A673 (cell line): ENCODE measurements around the gene RIPK1. TPM values are rescaled to one million over a fixed set of nuclear protein-coding genes. Genes with fewer than 3 reads are reported as not detected.

Source experiments
- BruUV-seq: library from RNA; stranded (reverse); fragments of 400-500 nt; replicated peaks from 2 replicates; lab custom pipeline; 2021; lab: Mats Ljungman, UMichigan
- CTCF ChIA-PET: fragments of 300-600 bp; sonication (Branson Sonifier 250); formaldehyde crosslinking; loops from one replicate; lab custom pipeline; 2022; ENCODE audit warnings: antibody characterized with exemption; lab: Charles Lee
- POLR2A ChIA-PET: fragments of 300-600 bp; sonication (Branson Sonifier 250); formaldehyde crosslinking; loops from one replicate; lab custom pipeline; 2022; ENCODE audit warnings: antibody characterized with exemption; ENCODE audit not compliant: low non-redundant PET; lab: Charles Lee
- DNase-seq: peaks from one replicate; pipeline ENCODE4 v3.0.0-alpha.2; 2015; ENCODE audit warnings: low spot score
- H3K27ac ChIP-seq: fragments of 200-600 bp; sonication (generic); 2 replicates; pipeline ENCODE4 v1.5.1; 2016; ENCODE audit warnings: mixed run types, low read depth, mild to moderate bottlenecking, mixed read lengths, antibody characterized with exemption, low read length; ENCODE audit not compliant: poor library complexity, severe bottlenecking
- H3K27me3 ChIP-seq: fragments of 200-600 bp; sonication (generic); replicated peaks from 2 replicates; pipeline ENCODE4 v1.6.1; 2017; ENCODE audit warnings: mixed run types, low read depth, mild to moderate bottlenecking, mixed read lengths, antibody characterized with exemption, low read length; ENCODE audit not compliant: insufficient read depth, poor library complexity
- H3K36me3 ChIP-seq: fragments of 200-600 bp; sonication (generic); 2 replicates; pipeline ENCODE4 v1.6.1; 2016; ENCODE audit warnings: mixed run types, mild to moderate bottlenecking, mixed read lengths, antibody characterized with exemption, low read length; ENCODE audit not compliant: insufficient read depth, poor library complexity, severe bottlenecking
- H3K4me1 ChIP-seq: fragments of 200-600 bp; sonication (generic); 2 replicates; pipeline ENCODE4 v1.6.1; 2017; ENCODE audit warnings: mixed run types, mild to moderate bottlenecking, mixed read lengths, antibody characterized with exemption, low read length; ENCODE audit not compliant: insufficient read depth, poor library complexity, severe bottlenecking
- H3K4me3 ChIP-seq: fragments of 200-600 bp; sonication (generic); 2 replicates; pipeline ENCODE4 v1.5.1; 2016; ENCODE audit warnings: low read depth, mixed run types, mild to moderate bottlenecking, mixed read lengths, low read length; ENCODE audit not compliant: poor library complexity, severe bottlenecking
- H3K9me3 ChIP-seq: fragments of 200-600 bp; sonication (generic); 2 replicates; pipeline ENCODE4 v1.6.1; 2016; ENCODE audit warnings: mixed run types, low read depth, mild to moderate bottlenecking, mixed read lengths, antibody characterized with exemption, low read length; ENCODE audit not compliant: poor library complexity, severe bottlenecking
- CTCF ChIP-seq: fragments of 300-800, 200-600 bp; sonication (generic); conservative IDR thresholded peaks from 2 replicates; pipeline ENCODE4 v1.5.1; 2017; ENCODE audit warnings: low read depth, mild to moderate bottlenecking, antibody characterized with exemption, low read length, moderate library complexity, mixed read lengths
- EZH2 ChIP-seq: fragments of 200-600 bp; sonication (generic); IDR thresholded peaks from 2 replicates; pipeline ENCODE4 v1.6.1; 2017; ENCODE audit warnings: borderline replicate concordance, low read depth, mild to moderate bottlenecking, mixed read lengths, antibody characterized with exemption, low read length; ENCODE audit not compliant: poor library complexity, severe bottlenecking
- intact Hi-C: fragments of 100-400 bp; cut with micrococcal nuclease; formaldehyde crosslinking; loops from one replicate; pipeline ENCODE4 v1.10.0; 2022; ENCODE audit not compliant: unreplicated experiment
- total RNA-seq: library from RNA; stranded (reverse); gene quantifications from 2 replicates; pipeline ENCODE4 v1.2.3, GENCODE V29; 2021

RIPK1 gene
- total RNA-seq, 1 experiment from 2014 or later: 15.0 TPM

GRCh38 chr6:3102875-3103274, 34.6 kb downstream of the RIPK1 start:
- CTCF ChIA-PET: no interaction called here
- intact Hi-C loops: no loop called here
- peaks cover 17% of the 10 kb centered on the region for H3K36me3 ChIP-seq
- no peak overlapping the region for H3K4me3 ChIP-seq
- no peaks in the 10 kb centered on the region for H3K9me3 ChIP-seq
- TF ChIP-seq CTCF: no peak
- TF ChIP-seq EZH2: no peak
- no TSS peak for BruUV-seq
- POLR2A ChIA-PET: no interaction called here
- H3K27me3 ChIP-seq: no peaks in the 10 kb centered on the region
- no peak for DNase-seq
- no peaks in the 10 kb centered on the region for H3K4me1 ChIP-seq
- H3K27ac ChIP-seq: no peak overlapping the region

- Histone ChIP-seq H3K4me1 (no peaks in the 10 kb centered on the region), H3K27ac (no peak overlapping the region), H3K9me3 (no peaks in the 10 kb centered on the region), H3K27me3 (no peaks in the 10 kb centered on the region), H3K4me3 (no peak overlapping the region), H3K36me3 (peaks cover 21% of the 10 kb centered on the region)
- intact Hi-C loops: no loop called here
- TF ChIP-seq CTCF: no peak
- TF ChIP-seq EZH2: no peak
- no TSS peak for BruUV-seq
- ChIA-PET CTCF (no interaction called here), POLR2A (no interaction called here)
- DNase-seq: no peak
Observed at GRCh38 chr6:3108746-3109414, 40.6 kb downstream of the RIPK1 start.

GRCh38 chr6:3109761-3110160, 41.5 kb downstream of the RIPK1 start:
- H3K9me3 ChIP-seq: no peaks in the 10 kb centered on the region
- TF ChIP-seq EZH2: no peak
- TF ChIP-seq CTCF: no peak
- no peak overlapping the region for H3K27ac ChIP-seq
- H3K27me3 ChIP-seq: no peaks in the 10 kb centered on the region
- H3K4me1 ChIP-seq: no peaks in the 10 kb centered on the region
- ChIA-PET CTCF (no interaction called here), POLR2A (no interaction called here)
- intact Hi-C loops: no loop called here
- no peak overlapping the region for H3K4me3 ChIP-seq
- DNase-seq: no peak
- BruUV-seq: no TSS peak
- H3K36me3 ChIP-seq: peaks cover 21% of the 10 kb centered on the region
